OCI-LY3 (cell line): ENCODE results near the gene FBXW4.

ENCODE experiments used
- EZH2phosphoT487 ChIP-seq: fragments of 200-600 bp; shearing (Covaris generic); IDR thresholded peaks from 2 replicates; pipeline ENCODE4 v1.6.1; 2018; ENCODE audit warnings: antibody characterized with exemption, mixed run types, low read depth
- TF ChIP-seq, protein P1 (sequence below): fragments of 200-600, 300-600 bp; sonication (generic); IDR thresholded peaks from 2 replicates; pipeline ENCODE4 v1.5.1; 2014; ENCODE audit warnings: antibody characterized with exemption, low read length, low read depth

DNA sequence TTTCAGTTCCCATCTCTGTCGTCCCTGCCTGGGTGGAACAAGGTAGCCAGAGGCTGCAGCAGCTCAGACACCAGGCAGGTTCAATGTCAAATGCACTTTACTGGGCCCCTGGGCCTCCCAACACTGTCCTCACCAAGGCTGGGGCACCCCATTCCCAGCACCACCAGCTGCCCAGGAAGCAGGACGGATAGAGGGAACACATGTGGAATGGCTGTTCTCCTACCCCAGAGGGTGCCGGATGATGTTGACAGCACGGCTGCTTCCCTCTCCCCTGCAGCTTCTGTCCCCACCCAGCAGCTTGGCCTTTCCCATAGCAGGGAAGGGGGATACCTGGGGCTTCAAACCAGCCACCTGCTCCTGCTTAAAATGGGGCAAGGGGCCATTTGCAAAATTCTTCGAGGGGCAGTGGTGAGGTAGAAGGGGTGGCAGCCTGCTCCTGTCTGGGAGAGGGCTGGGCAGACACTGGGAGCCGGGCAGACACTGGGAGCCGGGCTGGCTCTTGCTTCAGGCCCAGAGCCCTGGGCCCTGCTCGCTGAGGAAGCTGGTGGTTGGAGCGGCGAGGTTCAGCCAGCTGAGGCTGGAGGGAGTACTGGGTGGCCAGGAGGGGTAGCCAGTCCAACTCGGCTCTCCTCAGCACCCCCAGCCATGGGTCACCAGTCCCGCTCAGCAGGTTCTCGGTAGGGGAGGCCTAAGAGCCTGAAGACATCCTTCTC lies 116.0 kb downstream of the FBXW4 start:
- TF ChIP-seq, protein P1, sequence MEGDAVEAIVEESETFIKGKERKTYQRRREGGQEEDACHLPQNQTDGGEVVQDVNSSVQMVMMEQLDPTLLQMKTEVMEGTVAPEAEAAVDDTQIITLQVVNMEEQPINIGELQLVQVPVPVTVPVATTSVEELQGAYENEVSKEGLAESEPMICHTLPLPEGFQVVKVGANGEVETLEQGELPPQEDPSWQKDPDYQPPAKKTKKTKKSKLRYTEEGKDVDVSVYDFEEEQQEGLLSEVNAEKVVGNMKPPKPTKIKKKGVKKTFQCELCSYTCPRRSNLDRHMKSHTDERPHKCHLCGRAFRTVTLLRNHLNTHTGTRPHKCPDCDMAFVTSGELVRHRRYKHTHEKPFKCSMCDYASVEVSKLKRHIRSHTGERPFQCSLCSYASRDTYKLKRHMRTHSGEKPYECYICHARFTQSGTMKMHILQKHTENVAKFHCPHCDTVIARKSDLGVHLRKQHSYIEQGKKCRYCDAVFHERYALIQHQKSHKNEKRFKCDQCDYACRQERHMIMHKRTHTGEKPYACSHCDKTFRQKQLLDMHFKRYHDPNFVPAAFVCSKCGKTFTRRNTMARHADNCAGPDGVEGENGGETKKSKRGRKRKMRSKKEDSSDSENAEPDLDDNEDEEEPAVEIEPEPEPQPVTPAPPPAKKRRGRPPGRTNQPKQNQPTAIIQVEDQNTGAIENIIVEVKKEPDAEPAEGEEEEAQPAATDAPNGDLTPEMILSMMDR = no peak
- no peak for TF ChIP-seq EZH2phosphoT487
